22Rv1 (cell line): ENCODE measurements around the gene DGUOK.

Experiments used
- CTCF ChIP-seq: fragments of 450-650 bp; IDR thresholded peaks from 2 replicates; pipeline ENCODE4 v1.5.1; 2017; ENCODE audit warnings: mild to moderate bottlenecking
- ZFX ChIP-seq: fragments of 450-650 bp; IDR thresholded peaks from 2 replicates; pipeline ENCODE4 v1.6.1; 2017; ENCODE audit warnings: antibody characterized with exemption, borderline replicate concordance

- TF ChIP-seq CTCF: no peak
- no peak for TF ChIP-seq ZFX
These were observed 67.1 kb downstream of the DGUOK start for GRCh38 chr2:73993778-73994177.
